ENCODE results near the gene BLTP3A.
"Not testable (repeated sequence)": the region's sequence is repeated elsewhere in the genome, so short reads cannot be mapped to it uniquely, and the experiment has no call there.

- TF ChIP-seq ZNF219 (CRISPR knock-in tag; IDR thresholded peaks at IDR 0.05; ENCODE audit: borderline replicate concordance); ZNF281 (CRISPR knock-in tag; IDR thresholded peaks at IDR 0.05); NFYB (CRISPR knock-in tag; conservative IDR thresholded peaks at IDR 0.05; ENCODE audit: low read depth); ATF3 (CRISPR knock-in tag; conservative IDR thresholded peaks at IDR 0.05); NR2C2 (CRISPR knock-in tag; IDR thresholded peaks at IDR 0.05); IRF2 (CRISPR knock-in tag; IDR thresholded peaks at IDR 0.05; ENCODE audit: borderline replicate concordance, low read depth): not testable (repeated sequence)
- TF ChIP-seq, protein P1, sequence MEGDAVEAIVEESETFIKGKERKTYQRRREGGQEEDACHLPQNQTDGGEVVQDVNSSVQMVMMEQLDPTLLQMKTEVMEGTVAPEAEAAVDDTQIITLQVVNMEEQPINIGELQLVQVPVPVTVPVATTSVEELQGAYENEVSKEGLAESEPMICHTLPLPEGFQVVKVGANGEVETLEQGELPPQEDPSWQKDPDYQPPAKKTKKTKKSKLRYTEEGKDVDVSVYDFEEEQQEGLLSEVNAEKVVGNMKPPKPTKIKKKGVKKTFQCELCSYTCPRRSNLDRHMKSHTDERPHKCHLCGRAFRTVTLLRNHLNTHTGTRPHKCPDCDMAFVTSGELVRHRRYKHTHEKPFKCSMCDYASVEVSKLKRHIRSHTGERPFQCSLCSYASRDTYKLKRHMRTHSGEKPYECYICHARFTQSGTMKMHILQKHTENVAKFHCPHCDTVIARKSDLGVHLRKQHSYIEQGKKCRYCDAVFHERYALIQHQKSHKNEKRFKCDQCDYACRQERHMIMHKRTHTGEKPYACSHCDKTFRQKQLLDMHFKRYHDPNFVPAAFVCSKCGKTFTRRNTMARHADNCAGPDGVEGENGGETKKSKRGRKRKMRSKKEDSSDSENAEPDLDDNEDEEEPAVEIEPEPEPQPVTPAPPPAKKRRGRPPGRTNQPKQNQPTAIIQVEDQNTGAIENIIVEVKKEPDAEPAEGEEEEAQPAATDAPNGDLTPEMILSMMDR (IDR thresholded peaks at IDR 0.05): not testable (repeated sequence)
These were observed 16.6 kb downstream of the BLTP3A start for GRCh38 chr6:34808473-34808872.

All from WTC11 (cell line).